ENCODE results near the gene CDK14.

DNA sequence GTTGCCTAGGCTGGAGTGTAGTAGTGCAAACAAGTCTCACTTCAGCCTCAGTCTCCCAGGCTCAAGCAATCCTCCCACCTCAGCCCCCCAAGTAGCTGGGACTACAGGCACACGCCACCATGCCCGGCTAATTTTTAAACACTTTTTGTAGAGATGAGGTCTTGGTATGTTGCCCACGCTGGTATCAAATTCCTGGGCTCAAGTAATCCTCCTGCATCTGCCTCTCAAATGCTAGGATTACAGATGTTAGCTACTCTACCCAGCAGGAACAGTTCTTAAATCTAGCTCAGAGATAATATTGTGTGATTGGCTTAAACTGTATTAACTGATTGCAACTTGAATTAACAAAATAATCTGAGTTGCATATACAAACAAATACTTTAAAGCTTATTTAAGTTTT lies 82.9 kb downstream of the CDK14 start:
- TF ChIP-seq POLR2AphosphoS5 (IDR thresholded peaks at IDR 0.05; ENCODE audit: low read depth, low read length) = no peak
- TF ChIP-seq FOXP2 (optimal IDR thresholded peaks at IDR 0.05; ENCODE audit: borderline replicate concordance, extremely low read depth, extremely low read length, insufficient read depth) = no peak

Data from PFSK-1 (cell line).